Activated naive CD8-positive, alpha-beta T cell treated with anti-CD3 and anti-CD28 coated beads for 36 hours (primary cell): ENCODE data around the gene IL1RL2. TPM values are rescaled to one million over a fixed set of nuclear protein-coding genes. Genes with fewer than 3 reads are reported as not detected.

Source experiments
- DNase-seq: peaks from one replicate; pipeline ENCODE4 v3.0.0; 2021
- H3K27ac Mint-ChIP-seq: one replicate; pipeline ENCODE4 v1.8.0; 2022; ENCODE audit warnings: mild to moderate bottlenecking, moderate library complexity, mixed read lengths
- H3K27me3 Mint-ChIP-seq: one replicate; pipeline ENCODE4 v1.8.0; 2022; ENCODE audit warnings: mild to moderate bottlenecking, mixed read lengths
- H3K36me3 Mint-ChIP-seq: one replicate; pipeline ENCODE4 v1.8.0; 2021; ENCODE audit warnings: mild to moderate bottlenecking, mixed read lengths
- H3K4me1 Mint-ChIP-seq: one replicate; pipeline ENCODE4 v1.8.0; 2021; ENCODE audit warnings: mixed read lengths
- H3K4me3 Mint-ChIP-seq: one replicate; pipeline ENCODE4 v1.8.0; 2022; ENCODE audit warnings: mild to moderate bottlenecking, moderate library complexity, mixed read lengths
- H3K9me3 Mint-ChIP-seq: one replicate; pipeline ENCODE4 v1.8.0; 2022; ENCODE audit warnings: mixed read lengths
- total RNA-seq, 2 experiments: library from RNA; stranded (reverse); gene quantifications; one replicate each; pipeline ENCODE4 v1.2.3, GENCODE V29; 2021

Gene IL1RL2
- total RNA-seq, 2 experiments from 2014 or later, result 0.25 TPM; not detected in 1

DNA sequence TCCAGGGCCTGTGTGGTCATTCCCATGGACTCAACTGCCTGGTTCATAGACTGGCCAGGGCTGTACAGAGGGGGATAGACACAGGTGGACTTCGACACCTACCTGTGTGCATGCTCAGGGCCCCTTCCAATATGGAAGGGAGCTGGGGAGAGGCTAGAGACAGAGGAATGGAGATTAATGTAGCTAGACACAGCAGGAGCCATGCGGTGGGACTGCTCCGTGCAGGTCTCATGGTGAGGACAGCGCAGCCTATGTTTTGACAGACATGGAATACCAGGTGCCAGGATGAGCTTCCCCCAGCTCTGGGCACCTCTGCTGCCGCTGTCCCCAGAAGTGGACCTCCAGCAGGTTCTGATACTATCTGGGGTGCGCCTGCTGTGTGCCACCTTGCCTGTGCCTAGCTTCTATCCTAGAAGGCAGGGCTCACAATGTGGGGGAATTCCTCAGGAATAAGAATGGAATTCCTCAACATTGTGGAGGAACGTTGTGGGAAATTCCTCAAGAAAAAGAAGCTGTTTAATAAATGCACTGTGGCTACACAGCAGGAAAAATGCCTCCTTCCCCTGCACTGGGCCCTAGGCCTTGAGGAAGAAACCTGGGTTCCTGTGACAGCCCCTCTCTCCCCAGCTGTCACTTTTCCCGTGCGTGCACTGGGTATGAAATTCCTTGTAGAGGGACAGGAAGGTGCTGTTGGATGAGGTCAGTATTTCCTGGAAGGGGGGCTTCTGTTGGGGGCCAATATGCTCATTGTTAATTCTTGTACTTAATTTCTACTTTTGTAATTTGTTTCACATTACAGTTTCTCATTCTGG is 37.0 kb upstream of the IL1RL2 start:
- no peak for DNase-seq
- no peaks in the 10 kb centered on the region for H3K27me3 Mint-ChIP-seq
- peaks cover 43% of the 10 kb centered on the region for H3K9me3 Mint-ChIP-seq
- H3K4me1 Mint-ChIP-seq, result peaks cover 19% of the 10 kb centered on the region
- no peak overlapping the region for H3K4me3 Mint-ChIP-seq
- H3K27ac Mint-ChIP-seq, result no peak overlapping the region
- H3K36me3 Mint-ChIP-seq, result peaks cover 40% of the 10 kb centered on the region

DNA sequence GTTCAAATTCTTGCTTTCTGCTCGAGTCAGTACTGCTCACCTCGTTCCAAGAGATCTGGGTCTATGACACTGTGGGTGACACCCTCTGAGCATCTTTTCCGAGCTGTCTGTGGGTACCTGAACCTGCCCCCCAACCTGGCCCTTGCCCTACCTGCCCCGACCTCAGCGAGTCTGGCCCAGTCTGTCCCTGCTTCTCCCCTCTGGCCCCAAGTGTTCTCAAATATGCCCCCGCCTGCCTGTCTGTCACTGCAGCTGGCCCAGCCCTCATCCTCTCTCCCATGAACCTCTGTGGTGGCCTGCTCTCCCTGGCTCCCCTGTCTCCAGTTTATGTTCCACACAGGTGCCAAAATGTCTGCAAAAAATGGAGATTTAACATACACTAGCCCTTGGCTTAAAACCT is 32.5 kb upstream of the IL1RL2 start:
- H3K4me3 Mint-ChIP-seq, result no peak overlapping the region
- peaks cover 4% of the 10 kb centered on the region for H3K9me3 Mint-ChIP-seq
- H3K27ac Mint-ChIP-seq, result no peak overlapping the region
- no peak for DNase-seq
- no peaks in the 10 kb centered on the region for H3K4me1 Mint-ChIP-seq
- H3K36me3 Mint-ChIP-seq, result peaks cover 8% of the 10 kb centered on the region
- no peaks in the 10 kb centered on the region for H3K27me3 Mint-ChIP-seq

DNA sequence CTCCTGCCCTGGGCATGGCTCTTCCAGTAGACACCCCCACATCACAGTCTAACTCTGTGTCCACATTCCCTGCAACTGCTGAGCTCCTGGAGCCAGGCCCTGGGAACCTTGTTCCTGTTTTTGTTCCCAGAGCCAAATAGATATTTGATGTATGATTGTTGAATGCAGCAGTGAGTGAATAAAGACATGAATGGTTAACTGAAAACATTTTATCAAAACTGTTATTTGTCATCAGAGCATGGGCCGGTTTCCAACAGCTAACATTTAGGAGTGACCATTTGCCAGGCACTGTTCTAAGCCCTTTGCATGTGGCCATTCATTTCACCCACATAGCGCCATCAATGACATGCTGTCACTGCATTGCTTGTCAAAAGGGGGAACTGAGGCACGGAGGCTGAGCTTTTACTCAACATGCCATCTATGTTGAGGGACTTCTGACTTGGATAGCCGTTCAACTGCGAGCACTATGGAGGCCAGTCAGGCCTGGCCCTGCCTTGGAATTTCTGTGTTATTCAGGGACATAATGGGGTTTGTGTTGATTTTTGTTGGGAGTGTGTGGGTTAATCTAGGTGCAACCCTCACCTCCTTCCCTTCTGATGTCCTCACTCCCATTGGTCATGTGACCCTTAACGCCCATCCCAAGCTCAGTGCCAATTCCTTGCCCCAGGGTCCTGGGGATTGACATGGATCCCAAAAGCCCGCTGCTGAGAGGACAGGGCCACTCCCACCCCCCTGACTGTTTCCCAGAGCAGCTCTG is 31.7 kb upstream of the IL1RL2 start:
- Mint-ChIP-seq H3K4me1 (no peaks in the 10 kb centered on the region), H3K27ac (no peak overlapping the region), H3K9me3 (peaks cover 2% of the 10 kb centered on the region), H3K4me3 (no peak overlapping the region), H3K27me3 (no peaks in the 10 kb centered on the region), H3K36me3 (peaks cover 8% of the 10 kb centered on the region)
- DNase-seq, result no peak

DNA sequence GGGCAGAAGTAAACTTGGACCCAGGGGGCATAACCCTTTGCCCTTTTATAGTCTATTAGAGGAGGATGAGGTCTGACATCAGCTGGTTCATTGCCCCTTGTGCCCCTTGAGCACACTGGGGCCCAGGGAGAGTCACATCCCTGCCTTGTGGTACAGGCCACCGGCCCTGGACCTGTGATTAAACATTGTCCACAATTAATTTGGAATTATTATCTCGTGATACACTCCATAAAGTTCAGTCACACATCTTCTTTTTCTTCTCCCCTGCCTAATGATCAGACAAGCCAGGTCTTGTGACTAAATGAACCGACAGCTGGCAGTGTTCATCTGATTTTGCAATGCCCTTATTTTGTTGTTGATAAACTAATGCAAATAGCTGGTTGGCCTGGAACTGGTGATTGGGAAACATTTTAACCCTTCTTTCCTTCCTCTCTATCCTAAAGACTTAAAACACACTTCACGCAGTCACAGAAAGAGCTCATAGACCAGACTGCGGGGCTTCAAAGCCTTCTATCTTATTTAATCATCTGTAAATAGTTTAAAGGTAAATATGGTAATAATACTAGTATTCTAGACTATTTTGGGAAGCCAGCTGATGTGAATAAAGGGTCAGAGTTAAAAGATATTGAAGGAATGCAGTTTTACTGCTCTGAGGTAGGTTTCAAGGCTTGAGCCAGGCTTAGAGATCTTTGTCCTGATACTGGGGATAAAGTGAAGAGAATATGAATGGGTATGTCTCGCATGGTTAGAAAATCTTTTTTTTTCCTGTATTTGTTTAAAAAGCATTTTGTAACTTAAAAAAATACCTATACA is 30.9 kb upstream of the IL1RL2 start:
- Mint-ChIP-seq H3K9me3 (peaks cover 2% of the 10 kb centered on the region), H3K27me3 (no peaks in the 10 kb centered on the region), H3K4me1 (no peaks in the 10 kb centered on the region), H3K27ac (no peak overlapping the region), H3K4me3 (no peak overlapping the region), H3K36me3 (peaks cover 8% of the 10 kb centered on the region)
- no peak for DNase-seq

DNA sequence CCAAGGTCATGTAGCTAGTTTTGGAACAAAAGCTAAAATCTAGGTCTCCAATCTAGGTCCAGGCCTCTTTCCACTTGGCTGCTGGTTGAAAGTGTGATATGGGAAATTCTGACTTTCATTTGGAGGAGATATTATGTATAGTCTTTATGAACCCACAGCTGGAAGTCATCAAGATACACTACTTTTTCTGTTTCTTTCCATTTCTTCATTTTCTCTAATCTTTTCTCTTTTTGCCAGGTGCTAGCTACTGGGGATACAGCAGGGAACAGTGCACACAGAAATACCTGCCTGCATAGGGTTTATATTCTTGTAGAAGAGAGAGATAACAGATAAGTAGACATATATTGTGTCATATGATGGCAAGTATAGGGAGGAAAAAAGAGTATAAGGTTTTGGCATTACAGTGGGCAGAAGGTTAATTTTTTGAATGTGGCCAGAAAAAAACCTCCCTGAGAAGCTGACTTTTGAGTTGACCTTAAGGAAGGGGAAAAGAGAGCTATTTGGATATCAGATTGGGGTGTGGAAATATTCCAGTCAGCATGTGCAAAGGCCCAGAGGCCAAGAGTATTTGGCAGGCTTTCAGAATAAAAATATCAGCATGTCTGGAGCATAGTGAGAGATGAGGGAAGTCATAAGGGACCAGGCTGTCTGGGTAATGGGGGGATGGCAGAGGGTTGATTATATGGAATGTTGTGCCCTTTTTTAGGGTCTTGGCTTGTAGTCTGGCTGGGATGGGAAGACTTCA is 28.6 kb upstream of the IL1RL2 start:
- Mint-ChIP-seq H3K27ac (no peak overlapping the region), H3K27me3 (no peaks in the 10 kb centered on the region), H3K36me3 (peaks cover 8% of the 10 kb centered on the region), H3K9me3 (peaks cover 3% of the 10 kb centered on the region), H3K4me3 (no peak overlapping the region), H3K4me1 (no peaks in the 10 kb centered on the region)
- no peak for DNase-seq

DNA sequence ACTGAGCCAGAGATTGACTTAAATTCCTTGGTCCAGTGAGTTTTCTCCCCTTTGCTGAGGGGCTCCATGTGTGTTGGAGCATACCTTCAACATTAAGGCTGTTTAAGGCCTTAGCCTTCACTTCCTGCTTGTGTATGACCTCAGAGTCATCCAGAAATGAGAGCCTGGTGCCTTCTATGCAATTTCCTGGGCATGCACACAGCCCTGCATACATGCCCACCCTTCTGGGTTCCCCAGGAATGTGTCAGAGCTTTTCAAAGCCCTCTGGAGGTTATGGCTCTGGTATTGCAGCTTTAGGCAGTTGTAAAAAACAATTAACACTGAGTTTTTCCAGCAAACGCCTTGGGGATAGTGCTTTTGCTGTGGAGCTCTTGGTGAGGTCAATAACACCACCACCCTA is 27.5 kb upstream of the IL1RL2 start:
- peaks cover 8% of the 10 kb centered on the region for H3K36me3 Mint-ChIP-seq
- H3K27ac Mint-ChIP-seq, result no peak overlapping the region

DNA sequence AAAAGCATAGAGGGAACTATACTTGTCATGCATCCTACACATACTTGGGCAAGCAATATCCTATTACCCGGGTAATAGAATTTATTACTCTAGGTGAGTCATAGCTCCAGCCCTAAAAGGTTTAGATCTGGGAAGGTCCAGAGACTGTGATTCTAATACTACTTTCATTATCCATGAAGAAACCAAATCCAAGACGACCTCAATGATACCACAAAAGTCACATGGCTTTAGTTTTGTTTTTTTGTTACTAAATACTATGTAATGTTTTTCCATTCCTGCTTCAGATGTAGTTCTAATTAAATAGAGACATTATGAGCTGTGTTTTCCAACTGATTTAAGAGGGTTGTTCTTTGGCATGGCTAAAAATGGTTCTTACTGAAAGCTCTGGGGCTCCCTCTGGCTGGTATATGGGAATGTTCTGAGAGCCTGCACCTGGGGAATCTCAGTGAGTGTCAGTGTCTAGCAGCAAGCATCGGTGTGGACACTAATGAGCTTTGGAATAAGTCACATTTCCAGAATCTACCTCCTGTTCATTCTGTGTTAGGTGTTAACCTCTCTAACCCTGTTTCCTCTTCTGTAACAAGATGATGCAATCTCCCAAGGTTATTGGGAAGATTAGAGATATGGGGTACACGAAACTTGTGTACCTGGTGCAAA is 20.5 kb upstream of the IL1RL2 start:
- H3K4me3 Mint-ChIP-seq, result no peak overlapping the region
- no peaks in the 10 kb centered on the region for H3K36me3 Mint-ChIP-seq
- H3K27me3 Mint-ChIP-seq, result no peaks in the 10 kb centered on the region
- peaks cover 2% of the 10 kb centered on the region for H3K9me3 Mint-ChIP-seq
- H3K27ac Mint-ChIP-seq, result no peak overlapping the region
- DNase-seq, result no peak
- H3K4me1 Mint-ChIP-seq, result peaks cover 9% of the 10 kb centered on the region

More for the DNA sequence above, 27.5 kb upstream of the IL1RL2 start:
- no peaks in the 10 kb centered on the region for H3K4me1 Mint-ChIP-seq
- H3K4me3 Mint-ChIP-seq, result no peak overlapping the region
- no peaks in the 10 kb centered on the region for H3K27me3 Mint-ChIP-seq
- H3K9me3 Mint-ChIP-seq, result peaks cover 2% of the 10 kb centered on the region
- no peak for DNase-seq

DNA sequence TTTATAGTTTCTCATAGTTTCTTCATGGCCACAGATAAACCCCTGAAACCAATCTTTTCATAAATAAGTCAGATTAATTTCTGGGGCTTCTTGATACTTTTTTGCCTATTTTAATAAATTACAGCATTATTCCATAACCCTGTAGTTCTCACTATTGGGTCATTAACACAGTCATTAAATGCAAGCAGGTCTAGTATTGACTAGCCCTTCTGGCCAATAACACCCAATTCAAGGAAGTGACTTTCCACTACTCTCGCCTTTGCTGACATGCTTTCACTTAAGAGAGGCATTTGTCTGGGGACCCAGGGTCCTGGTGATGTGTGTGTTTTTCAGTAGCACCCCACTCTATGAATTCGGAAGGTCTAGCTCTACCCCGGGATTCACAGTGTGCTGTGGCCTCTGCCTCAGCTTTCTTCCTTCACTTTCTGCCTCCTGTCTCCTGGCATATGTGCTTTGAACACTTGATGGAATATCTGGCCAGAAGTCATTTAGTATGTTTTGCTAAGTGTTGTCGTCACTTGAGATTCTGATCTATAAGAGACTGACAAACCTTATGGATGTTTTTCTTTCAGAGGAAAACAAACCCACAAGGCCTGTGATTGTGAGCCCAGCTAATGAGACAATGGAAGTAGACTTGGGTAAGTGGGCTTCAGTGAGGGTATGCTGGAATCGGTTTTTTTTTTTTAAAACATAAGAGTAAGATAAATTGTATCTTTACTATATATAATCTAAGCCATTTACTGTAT is 18.6 kb upstream of the IL1RL2 start:
- H3K4me3 Mint-ChIP-seq, result no peak overlapping the region
- no peak for DNase-seq
- no peaks in the 10 kb centered on the region for H3K9me3 Mint-ChIP-seq
- no peaks in the 10 kb centered on the region for H3K27me3 Mint-ChIP-seq
- peaks cover 13% of the 10 kb centered on the region for H3K4me1 Mint-ChIP-seq
- H3K36me3 Mint-ChIP-seq, result no peaks in the 10 kb centered on the region
- no peak overlapping the region for H3K27ac Mint-ChIP-seq

DNA sequence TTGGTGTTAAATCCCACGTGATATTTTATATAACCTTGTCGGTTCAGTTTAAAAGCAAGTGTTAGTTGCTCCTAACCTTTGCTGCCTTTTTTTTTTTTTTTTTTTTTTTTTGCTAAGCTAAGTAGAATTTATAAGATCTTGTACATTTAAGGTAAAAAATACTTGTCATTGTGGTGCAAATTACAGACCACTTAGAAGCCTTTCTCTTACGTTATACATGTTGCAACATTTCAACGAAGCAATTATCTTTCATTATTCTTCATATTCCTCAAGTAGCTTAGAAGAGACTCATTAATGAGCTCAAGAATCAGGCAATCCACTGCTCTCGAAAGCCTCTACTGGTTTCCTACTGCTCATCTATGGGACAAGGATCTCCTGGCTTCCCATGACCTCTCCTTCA is 14.9 kb upstream of the IL1RL2 start:
- Mint-ChIP-seq H3K4me3 (no peak overlapping the region), H3K27me3 (no peaks in the 10 kb centered on the region), H3K9me3 (no peaks in the 10 kb centered on the region)

DNA sequence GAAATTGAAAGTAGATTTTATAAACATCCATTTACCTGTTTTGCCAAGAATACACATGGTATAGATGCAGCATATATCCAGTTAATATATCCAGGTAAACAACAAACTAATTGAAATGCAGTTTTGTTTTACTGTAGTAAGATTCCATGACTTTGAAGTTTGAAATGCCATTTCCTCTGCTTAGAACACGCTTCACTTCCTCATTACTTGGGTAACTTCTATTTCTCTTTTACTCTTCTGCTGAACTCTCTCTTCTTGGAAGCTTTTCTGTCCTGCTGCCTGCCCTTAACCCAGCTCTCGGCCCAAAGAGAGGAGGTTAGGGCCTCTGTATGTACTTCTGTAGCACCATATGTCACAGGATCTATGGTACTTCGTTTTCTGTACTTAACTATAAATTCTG is 14.1 kb upstream of the IL1RL2 start:
- Mint-ChIP-seq H3K27ac (no peak overlapping the region), H3K27me3 (peaks cover 2% of the 10 kb centered on the region), H3K36me3 (no peaks in the 10 kb centered on the region), H3K9me3 (no peaks in the 10 kb centered on the region), H3K4me3 (no peak overlapping the region), H3K4me1 (peaks cover 4% of the 10 kb centered on the region)
- DNase-seq, result no peak

More for the DNA sequence above, 14.9 kb upstream of the IL1RL2 start:
- Mint-ChIP-seq H3K4me1 (peaks cover 4% of the 10 kb centered on the region), H3K36me3 (no peaks in the 10 kb centered on the region), H3K27ac (no peak overlapping the region)
- DNase-seq, result no peak

DNA sequence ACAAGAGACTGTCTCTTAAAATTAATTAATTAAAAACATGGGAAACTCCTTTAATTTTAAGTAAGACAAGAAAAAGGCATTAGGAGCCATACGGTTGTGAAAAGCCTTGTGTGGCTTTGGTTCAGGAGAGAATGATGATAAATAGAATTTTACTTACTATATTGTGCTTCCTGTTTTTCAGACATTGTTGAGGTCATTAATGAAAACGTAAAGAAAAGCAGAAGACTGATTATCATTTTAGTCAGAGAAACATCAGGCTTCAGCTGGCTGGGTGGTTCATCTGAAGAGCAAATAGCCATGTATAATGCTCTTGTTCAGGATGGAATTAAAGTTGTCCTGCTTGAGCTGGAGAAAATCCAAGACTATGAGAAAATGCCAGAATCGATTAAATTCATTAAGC is 10.7 kb upstream of the IL1RL2 start:
- H3K27me3 Mint-ChIP-seq, result peaks cover 7% of the 10 kb centered on the region
- H3K9me3 Mint-ChIP-seq, result no peaks in the 10 kb centered on the region
- H3K27ac Mint-ChIP-seq, result no peak overlapping the region

DNA sequence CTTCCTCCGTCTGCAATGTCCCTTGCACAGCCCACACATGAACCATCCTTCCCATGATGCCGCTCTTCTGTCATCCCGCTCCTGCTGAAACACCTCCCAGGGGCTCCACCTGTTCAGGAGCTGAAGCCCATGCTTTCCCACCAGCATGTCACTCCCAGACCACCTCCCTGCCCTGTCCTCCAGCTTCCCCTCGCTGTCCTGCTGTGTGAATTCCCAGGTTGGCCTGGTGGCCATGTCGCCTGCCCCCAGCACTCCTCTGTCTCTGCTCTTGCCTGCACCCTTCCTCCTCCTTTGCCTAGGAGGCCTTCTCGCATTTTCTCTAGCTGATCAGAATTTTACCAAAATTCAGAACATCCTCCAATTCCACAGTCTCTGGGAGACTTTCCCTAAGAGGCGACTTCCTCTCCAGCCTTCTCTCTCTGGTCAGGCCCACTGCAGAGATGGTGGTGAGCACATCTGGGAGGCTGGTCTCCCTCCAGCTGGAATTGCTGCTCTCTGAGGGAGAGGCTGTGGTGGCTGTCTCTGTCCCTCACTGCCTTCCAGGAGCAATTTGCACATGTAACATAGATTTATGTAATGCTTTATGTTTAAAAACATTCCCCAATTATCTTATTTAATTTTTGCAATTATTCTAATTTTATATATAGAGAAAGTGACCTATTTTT is 8.9 kb upstream of the IL1RL2 start:
- peaks cover 20% of the 10 kb centered on the region for H3K27me3 Mint-ChIP-seq
- H3K9me3 Mint-ChIP-seq, result no peaks in the 10 kb centered on the region
- no peak for DNase-seq
- peaks cover 1% of the 10 kb centered on the region for H3K4me1 Mint-ChIP-seq
- no peak overlapping the region for H3K27ac Mint-ChIP-seq
- no peaks in the 10 kb centered on the region for H3K36me3 Mint-ChIP-seq
- H3K4me3 Mint-ChIP-seq, result no peak overlapping the region

More for the DNA sequence above, 10.7 kb upstream of the IL1RL2 start:
- H3K36me3 Mint-ChIP-seq, result no peaks in the 10 kb centered on the region
- peaks cover 4% of the 10 kb centered on the region for H3K4me1 Mint-ChIP-seq
- no peak for DNase-seq
- H3K4me3 Mint-ChIP-seq, result no peak overlapping the region

DNA sequence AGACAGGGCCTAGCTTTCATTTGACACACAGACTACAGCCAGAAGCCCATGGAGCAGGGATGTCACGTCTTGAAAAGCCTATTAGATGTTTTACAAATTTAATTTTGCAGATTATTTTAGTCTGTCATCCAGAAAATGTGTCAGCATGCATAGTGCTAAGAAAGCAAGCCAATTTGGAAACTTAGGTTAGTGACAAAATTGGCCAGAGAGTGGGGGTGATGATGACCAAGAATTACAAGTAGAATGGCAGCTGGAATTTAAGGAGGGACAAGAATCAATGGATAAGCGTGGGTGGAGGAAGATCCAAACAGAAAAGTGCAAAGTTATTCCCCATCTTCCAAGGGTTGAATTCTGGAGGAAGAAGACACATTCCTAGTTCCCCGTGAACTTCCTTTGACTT is 7.8 kb upstream of the IL1RL2 start:
- peaks cover 27% of the 10 kb centered on the region for H3K27me3 Mint-ChIP-seq
- no peaks in the 10 kb centered on the region for H3K9me3 Mint-ChIP-seq
- H3K4me1 Mint-ChIP-seq, result no peaks in the 10 kb centered on the region
- H3K27ac Mint-ChIP-seq, result no peak overlapping the region
- no peaks in the 10 kb centered on the region for H3K36me3 Mint-ChIP-seq
- no peak overlapping the region for H3K4me3 Mint-ChIP-seq
- DNase-seq, result no peak
